GM12878 (cell line): ENCODE data around the gene CWF19L1. TPM values are rescaled to one million over a fixed set of nuclear protein-coding genes. Genes with fewer than 3 reads are reported as not detected.

Source experiments
- ASH2L ChIP-seq: fragments of 300-600, 200-600 bp; sonication (generic); IDR thresholded peaks from 2 replicates; pipeline ENCODE4 v1.6.1; 2017; ENCODE audit warnings: low read depth, mild to moderate bottlenecking, borderline replicate concordance
- BCLAF1 ChIP-seq: fragments of 450-650 bp; IDR thresholded peaks from 2 replicates; pipeline ENCODE4 v1.6.1; 2017; ENCODE audit warnings: antibody characterized with exemption, mild to moderate bottlenecking, moderate library complexity
- EGR1 ChIP-seq, 2 experiments: IDR thresholded peaks; 1 replicate in 1 of 2; 2 replicates in 1 of 2; pipeline ENCODE4 v1.6.1; 2011 to 2012; ENCODE audit warnings: low read depth in 2 of 2, low read length in 2 of 2, borderline replicate concordance in 1 of 2, mild to moderate bottlenecking in 1 of 2, moderate library complexity in 1 of 2
- ELK1 ChIP-seq: IDR thresholded peaks from 2 replicates; pipeline ENCODE4 v1.6.1; 2012; ENCODE audit warnings: low read depth, low read length, improper control_type of control experiment
- IRF4 ChIP-seq: IDR thresholded peaks from 2 replicates; pipeline ENCODE4 v1.6.1; 2011; ENCODE audit warnings: low read depth, low read length
- KAT2A ChIP-seq: conservative IDR thresholded peaks from 2 replicates; pipeline ENCODE4 v1.6.1; 2011; ENCODE audit warnings: low read depth, low read length; ENCODE audit not compliant: control insufficient read depth
- NBN ChIP-seq: fragments of 450-650 bp; IDR thresholded peaks from 2 replicates; pipeline ENCODE4 v1.6.1; 2016
- NFYA ChIP-seq: IDR thresholded peaks from 2 replicates; pipeline ENCODE4 v1.6.1; 2011; ENCODE audit warnings: low read depth, mild to moderate bottlenecking, low read length, improper control_type of control experiment, borderline replicate concordance
- NR2C2 ChIP-seq: IDR thresholded peaks from 2 replicates; pipeline ENCODE4 v1.6.1; 2011; ENCODE audit warnings: borderline replicate concordance, low read depth; ENCODE audit not compliant: control insufficient read depth, insufficient read length
- RELB ChIP-seq: fragments of 450-650 bp; IDR thresholded peaks from 2 replicates; pipeline ENCODE4 v1.6.1; 2017; ENCODE audit warnings: low read depth, mild to moderate bottlenecking, moderate library complexity
- SIN3A ChIP-seq: IDR thresholded peaks from 2 replicates; pipeline ENCODE4 v1.6.1; 2012; ENCODE audit warnings: low read depth, low read length, improper control_type of control experiment
- SMAD1 ChIP-seq: fragments of 450-650 bp; IDR thresholded peaks from 2 replicates; pipeline ENCODE4 v1.6.1; 2018; ENCODE audit warnings: mild to moderate bottlenecking, low read depth; ENCODE audit not compliant: partially characterized antibody
- SMARCA5 ChIP-seq: fragments of 450-650 bp; IDR thresholded peaks from 2 replicates; pipeline ENCODE4 v1.6.1; 2017; ENCODE audit warnings: mild to moderate bottlenecking
- SPI1 ChIP-seq: IDR thresholded peaks from 2 replicates; pipeline ENCODE4 v1.6.1; 2011; ENCODE audit warnings: low read depth, mild to moderate bottlenecking, low read length, moderate library complexity, borderline replicate concordance; ENCODE audit not compliant: insufficient read depth
- TAF1 ChIP-seq: IDR thresholded peaks from 2 replicates; pipeline ENCODE4 v1.6.1; 2011; ENCODE audit warnings: mild to moderate bottlenecking, low read depth, low read length, borderline replicate concordance
- ZBTB11 ChIP-seq: fragments of 450-650 bp; formaldehyde crosslinking; IDR thresholded peaks from 2 replicates; pipeline ENCODE4 v1.5.0; 2022; ENCODE audit warnings: mild to moderate bottlenecking, missing genetic modification characterization
- ZBTB33 ChIP-seq: fragments of 450-650 bp; IDR thresholded peaks from 2 replicates; pipeline ENCODE4 v1.6.1; 2017; ENCODE audit warnings: mild to moderate bottlenecking
- polyA plus RNA-seq, 11 experiments: library from polyadenylated mRNA; depleted of rRNA in 4 of 11; unstranded in 6 of 11; stranded (reverse) in 5 of 11; fragments of >200 nt; fragmentation: Nextera tagmentation in 4 of 11; fragmentation: Illumina TruSeq in 1 of 11; extraction: Ambion mirVana in 4 of 11; extraction: Trizol in 1 of 11; gene quantifications; 1 replicate in 1 of 11; 2 replicates in 10 of 11; pipeline versions ENCODE4 v1.2.1 to v1.2.3, GENCODE V29; 2011 to 2016; ENCODE audit warnings: inconsistent platforms in 2 of 11, missing spikeins in 2 of 11, low read depth in 1 of 11
- total RNA-seq, 4 experiments: library from RNA; depleted of rRNA in 3 of 4; stranded (reverse); fragments of >200 nt in 3 of 4; fragmentation: Illumina TruSeq in 1 of 4; extraction: Trizol in 1 of 4; gene quantifications; 2 replicates each; pipeline versions ENCODE4 v1.2.1 to v1.2.3, GENCODE V29; 2013 to 2021

CWF19L1 gene
- total and polyA plus RNA-seq, 10 of the 15 experiments (the other 5 are each of a cell fraction or from before 2014, with no cell fraction given) = 30.2 to 51.7 (median 38.1) TPM

GRCh38 chr10:100185364-100186252, 81.8 kb downstream of the CWF19L1 start, which contains the start of gene ERLIN1 (continued):
- TF ChIP-seq ZBTB11 (CRISPR knock-in tag) = no peak
- TF ChIP-seq TAF1 = peak; percentile 74; the same call in 1 of the 2 replicates
- peak; percentile 70; the same call in 1 of the 2 replicates for TF ChIP-seq NBN
- no peak for TF ChIP-seq NFYA
- TF ChIP-seq SMAD1 = no peak
- peak; percentile 85; the same call in 1 of the 2 replicates for TF ChIP-seq SMARCA5
- TF ChIP-seq EGR1 (IDR thresholded peaks at IDR 0.05; ENCODE audit: borderline replicate concordance in 1 of 2, low read depth in 2 of 2, low read length in 2 of 2) = peak; percentile 60 to 92
- no peak for TF ChIP-seq SPI1
- peak; percentile 27; the same call in 1 of the 2 replicates for TF ChIP-seq BCLAF1
- TF ChIP-seq ELK1 = no peak; the same call in 1 of the 2 replicates
- no peak for TF ChIP-seq ASH2L
- TF ChIP-seq ZBTB33 = no peak
- TF ChIP-seq SIN3A = peak; percentile 74
- no peak for TF ChIP-seq IRF4
- no peak for TF ChIP-seq KAT2A
- peak; percentile 60; the same call in 1 of the 2 replicates for TF ChIP-seq RELB
- no peak for TF ChIP-seq NR2C2
